GM18870 (cell line): ENCODE results near the gene PXDC1.
"Not testable (repeated sequence)": the region's sequence is repeated elsewhere in the genome, so short reads cannot be mapped to it uniquely, and the experiment has no call there.

ENCODE experiments used
- ATAC-seq: cut with Tn5 transposase; IDR thresholded peaks from one replicate; pipeline ENCODE4 v1.9.1; 2021; ENCODE audit warnings: moderate library complexity; ENCODE audit not compliant: unreplicated experiment

The PXDC1 gene

DNA sequence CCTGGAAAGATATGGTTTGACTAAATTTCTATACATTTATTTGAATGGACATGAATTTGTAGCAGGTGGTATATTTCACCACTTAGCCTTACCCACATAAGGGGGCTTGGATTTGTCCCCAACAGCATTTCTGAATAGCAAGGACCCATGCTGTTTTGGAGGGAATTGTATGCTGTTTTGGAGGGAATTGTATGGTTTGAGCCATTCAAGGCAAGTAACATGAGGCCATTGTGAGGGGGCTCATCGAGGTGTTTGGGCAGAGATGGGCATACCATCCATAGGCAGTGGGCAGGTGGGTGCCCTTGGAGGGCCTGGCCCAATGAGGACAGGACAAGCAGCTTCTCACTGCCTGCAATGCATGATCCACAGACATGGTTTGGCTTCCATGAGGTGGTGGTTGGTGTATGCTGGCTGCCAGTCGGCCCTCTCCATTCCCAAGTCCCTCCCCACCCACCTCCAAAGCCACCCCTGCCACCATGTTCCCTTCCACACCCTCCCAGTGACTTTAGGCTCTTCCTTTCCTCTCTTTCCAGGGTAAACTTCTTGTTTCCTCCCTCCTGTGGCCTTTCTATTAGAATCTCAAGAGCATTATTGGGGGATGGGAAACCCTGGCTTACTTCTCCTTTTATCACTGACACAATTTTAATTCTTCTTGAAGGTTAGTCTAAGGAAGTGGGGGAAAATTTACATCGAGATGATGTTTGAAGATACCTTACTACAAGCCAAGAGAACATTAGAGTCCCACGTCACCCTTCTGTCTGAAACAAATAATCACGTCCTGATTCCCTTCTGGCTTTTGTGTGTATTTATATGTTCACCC, 13.2 kb upstream of the PXDC1 start:
- no peak for ATAC-seq

DNA sequence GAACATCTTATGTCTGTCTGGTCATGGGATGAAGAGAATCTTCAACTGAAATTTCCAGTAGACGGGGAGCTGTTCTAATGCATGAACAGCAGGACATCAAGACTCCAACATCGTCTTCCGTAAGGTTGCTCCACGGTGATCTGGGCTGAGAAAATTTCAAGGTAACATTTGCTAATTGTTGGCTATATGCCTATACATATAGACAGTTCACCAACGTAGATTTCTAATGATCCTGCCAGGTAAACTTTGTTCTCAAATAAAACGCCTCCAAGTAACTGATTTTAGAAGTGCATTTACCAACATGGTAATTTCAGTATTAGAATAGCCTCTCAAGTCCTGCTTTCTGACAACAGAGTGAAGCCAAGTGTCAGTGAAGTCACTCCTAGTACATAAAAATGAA, 11.3 kb upstream of the PXDC1 start:
- no peak for ATAC-seq

DNA sequence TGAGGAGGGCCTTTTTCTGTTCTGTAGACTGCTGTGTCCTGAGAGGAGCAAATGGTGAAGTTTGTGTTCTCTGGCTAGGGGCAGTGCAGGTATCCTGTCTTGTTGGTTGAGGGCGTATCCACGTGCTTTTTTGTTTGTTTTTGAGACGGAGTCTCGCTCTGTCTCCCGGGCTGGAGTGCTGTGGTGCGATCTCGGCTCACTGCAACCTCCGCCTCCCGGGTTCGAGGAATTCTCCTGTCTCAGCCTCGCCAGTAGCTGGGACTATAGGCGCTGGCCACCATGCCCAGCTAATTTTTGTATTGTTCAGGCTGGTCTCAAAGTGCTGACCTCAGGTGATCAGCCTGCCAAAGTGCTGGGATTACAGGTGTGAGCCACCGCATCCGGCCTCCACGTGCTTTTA, 10.8 kb upstream of the PXDC1 start:
- no peak for ATAC-seq

DNA sequence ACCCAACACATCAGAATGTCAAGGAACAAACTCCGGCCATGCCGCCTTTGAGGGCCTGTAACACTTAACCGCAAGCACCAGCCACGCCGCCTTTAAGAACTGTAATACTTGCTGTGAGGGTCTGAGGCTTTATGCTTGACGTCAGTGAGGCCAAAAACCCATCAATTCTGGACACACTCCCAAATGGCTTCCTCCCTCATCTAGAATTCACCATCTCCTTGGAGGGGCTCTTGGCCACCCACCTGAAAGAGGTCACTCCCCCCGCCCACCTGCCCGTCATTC, 10.4 kb upstream of the PXDC1 start:
- ATAC-seq: no peak

DNA sequence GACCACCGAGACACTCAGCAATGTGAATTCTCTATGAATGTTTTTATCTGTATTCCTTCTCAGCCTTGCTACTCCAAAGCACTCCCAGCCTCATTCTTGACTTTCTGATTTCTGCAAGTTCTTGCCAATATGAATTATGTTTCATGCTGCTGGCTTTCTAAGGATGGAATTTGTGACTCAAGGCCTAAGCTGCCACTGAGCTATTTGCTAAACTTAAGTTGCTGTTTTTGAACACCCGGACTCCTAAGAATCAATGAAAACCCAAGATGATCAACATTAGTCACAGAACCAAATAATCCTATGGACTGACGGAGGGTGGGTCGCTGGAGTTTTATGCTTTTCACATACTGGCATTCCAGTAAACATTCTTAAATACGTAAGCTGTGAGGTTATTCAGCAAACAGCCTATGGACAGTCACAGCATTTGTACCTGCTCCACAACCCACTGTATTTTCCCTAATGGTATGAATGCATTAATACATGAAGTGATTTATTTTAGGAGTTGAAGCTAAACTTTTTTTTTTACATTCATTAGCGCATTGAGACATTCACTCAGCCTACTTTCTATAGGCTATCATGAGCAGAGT, 8.2 kb upstream of the PXDC1 start:
- ATAC-seq: no peak

DNA sequence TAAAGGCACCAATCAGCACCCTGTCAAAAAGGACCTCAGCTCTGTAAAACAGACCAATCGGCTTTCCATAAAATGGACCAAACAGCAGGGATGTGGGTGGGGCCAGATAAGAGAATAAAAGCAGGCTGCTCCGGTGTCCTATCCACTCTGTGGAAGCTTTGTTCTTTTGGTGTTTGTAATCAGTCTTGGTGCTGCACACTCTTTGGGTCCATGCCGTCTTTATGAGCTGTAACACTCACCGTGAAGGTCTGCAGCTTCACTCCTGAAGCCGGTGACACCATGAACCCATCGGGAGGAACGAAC, 7.3 kb upstream of the PXDC1 start:
- ATAC-seq: no peak

DNA sequence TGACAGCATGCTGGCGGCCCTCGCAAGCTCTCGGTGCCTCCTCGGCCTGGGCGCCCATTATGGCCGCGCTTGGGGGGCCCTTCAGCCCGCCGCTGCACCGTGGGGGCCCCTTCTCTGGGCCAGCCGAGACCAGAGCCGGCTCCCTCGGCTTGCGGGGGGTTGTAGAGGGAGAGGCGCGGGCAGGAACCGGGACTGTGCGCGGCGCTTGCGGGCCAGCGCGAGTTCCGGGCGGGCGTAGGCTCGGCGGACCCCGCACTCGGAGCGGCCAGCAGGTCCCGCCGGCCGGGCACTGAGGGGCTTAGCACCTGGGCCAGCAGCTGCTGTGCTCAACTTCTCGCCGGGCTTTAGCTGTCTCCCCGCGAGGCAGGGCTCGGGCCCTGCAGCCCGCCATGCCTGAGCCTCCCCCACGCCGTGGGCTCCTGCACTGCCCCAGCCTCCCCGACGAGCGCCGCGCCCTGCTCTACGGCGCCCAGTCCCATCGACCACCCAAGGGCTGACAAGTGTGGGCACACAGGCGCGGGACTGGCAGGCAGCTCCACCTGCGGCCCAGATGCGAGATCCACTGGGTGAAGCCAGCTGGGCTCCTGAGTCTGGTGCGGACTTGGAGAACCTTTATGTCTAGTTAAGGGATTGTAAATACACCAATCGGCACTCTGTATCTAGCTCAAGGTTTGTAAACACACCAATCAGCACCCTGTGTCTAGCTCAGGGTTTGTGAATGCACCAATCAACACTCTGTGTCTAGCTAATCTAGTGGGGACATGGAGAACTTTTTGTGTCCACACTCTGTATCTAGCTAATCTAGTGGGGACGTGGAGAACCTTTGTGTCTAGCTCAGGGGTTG, 6.7 kb upstream of the PXDC1 start:
- ATAC-seq: not testable (repeated sequence)

DNA sequence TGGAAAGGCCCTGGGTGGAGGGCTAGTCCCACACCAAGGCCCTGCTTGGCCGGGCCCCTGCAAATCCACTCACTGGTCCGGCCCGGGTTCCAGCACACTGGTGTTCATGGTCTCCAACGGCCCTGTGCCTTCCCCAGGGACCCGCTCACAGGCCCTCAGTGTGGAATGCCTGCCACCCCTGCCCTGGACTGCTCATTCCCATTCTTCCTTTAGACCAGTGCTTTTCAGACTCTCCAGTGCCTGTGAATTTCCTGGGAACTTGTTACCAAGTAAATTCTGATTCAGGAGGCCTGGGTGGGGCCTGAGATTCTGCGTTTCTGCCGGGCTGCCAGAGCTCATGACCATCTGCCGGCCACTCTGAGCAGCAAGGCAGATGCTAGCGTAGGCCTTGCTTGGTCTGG, 5.7 kb upstream of the PXDC1 start:
- no peak for ATAC-seq

DNA sequence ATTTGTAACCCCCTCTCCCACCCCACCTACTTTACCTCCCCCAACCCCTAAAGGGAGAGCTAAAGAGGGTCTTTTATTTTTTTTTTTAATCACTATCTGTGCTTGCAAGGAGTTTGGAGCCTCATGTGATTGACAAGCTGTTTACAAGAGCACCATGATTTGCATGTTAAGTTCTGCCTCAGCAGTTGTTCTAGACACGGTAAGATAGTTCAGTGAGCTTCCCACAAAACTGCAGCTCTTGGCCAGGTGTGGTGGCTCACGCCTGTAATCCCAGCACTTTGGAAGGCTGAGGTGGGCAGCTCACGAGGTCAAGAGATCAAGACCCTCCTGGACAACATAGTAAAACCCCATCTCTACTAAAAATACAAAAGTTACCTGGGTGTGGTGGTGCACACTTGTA, 5.0 kb upstream of the PXDC1 start:
- no peak for ATAC-seq

DNA sequence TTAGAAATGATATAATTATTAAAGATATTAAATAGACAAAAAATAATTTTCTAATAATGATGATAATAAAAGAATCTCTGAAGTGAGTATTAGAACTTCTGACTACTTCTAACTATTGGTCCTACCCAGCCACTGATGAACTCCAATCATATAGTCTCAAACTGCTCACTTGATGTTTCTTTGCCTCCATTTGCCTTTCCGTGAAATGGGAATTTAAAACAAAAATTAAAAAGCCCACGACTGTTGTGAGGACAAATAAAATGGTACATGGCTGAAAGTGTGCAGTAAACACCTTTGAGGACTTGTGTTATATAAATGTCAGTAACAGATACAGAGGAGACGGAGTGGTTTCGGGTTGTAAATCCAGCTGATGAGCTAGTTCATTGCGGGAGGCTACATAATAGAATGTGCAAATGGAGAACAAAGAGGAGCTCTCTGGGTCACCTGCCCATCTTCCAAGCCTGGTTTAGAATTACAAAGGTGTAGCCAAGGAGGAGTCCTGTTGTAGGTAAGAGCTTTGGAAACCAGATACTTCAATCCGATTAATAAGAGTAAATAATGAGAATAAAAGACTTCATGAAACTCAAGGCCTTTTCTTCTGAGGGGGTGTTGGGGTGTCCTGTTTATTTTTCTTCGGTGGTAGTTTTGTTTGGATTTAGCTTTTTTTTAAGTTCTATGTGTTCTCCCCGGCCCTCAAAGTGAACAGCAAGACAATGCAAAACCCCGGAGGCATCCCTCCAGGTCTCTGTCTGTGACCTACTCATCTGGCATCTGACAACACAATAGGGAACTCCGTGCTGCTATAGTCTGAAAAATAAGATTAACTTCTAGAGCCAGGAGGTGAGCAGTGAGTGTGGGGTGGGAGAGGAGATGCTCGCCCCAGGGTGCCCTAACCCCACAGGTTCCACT, 4.4 kb upstream of the PXDC1 start:
- ATAC-seq: no peak

DNA sequence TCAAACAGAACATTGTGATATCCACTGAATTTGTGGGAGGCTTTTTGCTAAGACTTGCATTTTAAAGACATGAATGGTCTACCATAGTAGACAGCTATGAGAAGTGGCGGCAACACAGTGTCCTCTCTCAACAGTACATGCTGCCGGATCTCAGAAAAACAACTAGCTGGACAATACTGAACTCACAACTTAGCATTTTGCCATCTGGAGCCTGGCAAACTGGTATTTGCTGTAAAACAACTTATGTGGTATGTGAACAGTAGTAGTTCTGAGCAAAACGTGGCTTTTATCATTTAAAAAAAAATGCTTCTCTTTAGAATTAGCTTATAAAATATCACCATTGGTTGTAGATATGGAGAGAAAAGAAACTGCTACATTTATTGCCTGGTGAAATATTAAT, 3.3 kb upstream of the PXDC1 start:
- no peak for ATAC-seq

DNA sequence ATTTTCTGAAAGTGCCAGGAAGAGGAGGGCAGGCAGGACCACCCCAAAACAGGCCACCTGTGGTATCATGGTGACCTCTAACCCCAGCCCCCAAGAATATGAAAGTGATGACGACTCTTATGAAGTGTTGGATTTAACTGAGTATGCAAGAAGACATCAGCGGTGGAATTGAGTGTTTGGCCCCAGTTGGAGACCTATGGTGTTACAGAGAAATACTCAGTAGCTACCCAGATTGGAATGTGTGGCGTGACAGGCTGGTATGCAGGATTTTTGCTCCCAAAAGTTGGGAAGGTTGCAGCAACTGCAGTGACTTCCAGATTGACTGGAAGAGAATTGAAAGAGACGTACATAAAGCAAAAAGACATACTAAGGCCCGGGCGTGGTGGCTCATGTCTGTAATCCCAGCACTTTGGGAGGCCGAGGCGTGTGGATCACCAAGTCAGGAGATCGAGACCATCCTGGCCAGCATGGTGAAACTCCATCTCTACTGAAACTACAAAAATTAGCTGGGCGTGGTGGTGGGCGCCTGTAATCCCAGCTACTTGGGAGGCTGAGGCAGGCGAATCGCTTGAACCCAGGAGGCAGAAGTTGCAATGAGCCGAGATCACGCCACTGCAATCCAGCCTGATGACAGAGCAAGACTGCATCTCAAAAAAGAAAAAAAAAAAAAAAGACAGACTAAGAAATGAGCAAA, 2.7 kb upstream of the PXDC1 start:
- ATAC-seq: not testable (repeated sequence)

DNA sequence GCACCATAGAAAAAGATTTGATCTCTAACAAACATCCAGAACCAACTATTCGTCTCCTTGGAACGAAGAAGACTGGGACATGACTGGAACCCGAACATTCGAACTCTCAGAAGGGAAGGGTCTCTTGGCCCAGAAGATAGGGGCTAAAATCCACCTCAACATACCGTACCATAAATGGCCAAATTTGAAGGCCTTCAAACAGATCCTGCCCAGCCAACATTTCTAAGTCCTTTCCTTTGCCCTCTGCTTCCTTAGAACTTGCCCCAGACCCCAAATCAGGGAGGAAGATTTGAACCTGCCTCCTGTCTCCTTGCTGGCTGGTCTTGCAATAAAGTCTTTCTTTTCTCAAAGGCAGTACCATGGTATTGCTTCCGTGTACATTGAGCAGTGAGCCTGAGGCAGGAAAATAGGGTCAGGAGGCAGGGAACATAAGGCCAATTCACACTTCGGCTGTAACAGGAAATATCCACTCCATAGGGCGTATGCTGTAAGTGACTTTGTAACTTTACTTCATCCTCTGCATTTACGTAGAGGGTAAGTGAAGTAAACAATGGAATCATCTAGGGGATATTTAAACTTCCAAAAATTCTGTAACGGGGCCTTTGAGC, 1.8 kb upstream of the PXDC1 start:
- ATAC-seq: no peak

DNA sequence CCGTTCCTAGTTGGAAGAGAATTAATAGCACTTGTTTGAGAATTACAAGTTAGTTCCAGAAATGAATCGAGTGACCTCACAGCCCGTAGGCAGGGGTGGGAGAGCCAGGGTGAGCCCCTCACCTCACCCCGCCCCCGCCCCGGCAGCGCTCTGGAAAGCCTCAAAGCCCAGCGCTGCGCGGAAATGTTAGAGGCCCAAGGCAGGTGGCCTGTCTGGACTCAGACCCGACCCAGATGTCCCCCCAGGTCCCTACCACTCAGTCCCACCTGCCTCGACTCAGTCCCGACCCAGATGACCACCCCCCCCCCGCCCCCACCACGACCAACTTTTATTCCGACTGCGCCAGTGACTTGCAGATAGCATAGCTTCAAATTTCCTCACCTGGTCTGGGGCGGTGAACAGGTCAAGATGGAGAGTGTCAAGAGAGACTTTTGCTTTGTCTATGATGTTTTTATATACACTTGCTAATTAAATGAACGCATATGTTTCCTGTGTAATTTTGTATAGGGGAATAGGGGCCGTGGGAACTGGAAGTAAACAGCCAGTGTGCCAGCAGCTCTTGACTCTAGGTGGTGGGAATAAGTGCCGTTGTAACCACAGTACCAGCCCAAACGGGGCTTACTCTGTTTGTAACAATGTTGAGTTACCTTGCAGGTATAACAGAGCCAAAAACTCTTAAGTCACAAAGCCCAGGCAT, 1.2 kb upstream of the PXDC1 start:
- ATAC-seq: no peak

DNA sequence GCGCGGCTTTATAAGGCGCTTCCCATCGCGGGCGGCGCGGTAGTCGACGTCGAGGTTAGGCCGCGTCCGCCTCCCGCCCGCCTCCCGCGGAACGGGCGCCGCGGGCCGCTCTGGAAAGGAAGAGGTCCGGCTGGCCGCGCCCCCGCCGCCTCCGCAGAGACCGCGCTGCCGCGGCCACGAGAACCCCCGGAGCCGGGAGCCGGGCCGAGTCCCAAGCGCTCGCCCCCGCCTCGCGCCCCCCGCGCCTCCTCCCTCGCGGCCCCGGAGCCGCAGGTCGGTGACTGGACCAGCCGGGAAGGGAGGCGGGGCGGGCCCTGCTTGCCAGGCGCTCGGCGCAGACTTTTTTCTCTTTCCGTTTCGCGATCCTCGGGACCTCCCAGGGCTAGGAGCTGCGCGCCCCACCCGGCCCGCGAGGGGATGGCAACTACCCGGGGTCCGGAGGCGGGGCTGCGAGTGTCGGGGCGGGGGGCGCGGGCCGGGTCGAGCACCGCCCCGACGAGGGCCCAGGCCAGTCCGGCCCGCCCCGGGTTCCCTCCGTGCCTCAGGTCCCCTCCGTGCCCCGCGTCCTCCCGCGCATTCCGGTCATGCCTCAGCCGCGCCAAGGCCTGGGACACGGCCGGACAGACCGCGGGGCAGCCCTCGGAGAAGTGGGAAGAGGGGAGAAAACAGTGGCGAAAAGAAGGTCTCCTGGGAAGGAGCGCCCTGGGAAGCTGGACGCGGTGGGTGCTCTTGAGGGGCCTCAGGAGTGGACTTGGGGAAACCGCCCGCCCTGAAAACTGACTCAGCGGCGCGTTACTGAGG, 417 bp upstream of the PXDC1 start:
- ATAC-seq: no peak

DNA sequence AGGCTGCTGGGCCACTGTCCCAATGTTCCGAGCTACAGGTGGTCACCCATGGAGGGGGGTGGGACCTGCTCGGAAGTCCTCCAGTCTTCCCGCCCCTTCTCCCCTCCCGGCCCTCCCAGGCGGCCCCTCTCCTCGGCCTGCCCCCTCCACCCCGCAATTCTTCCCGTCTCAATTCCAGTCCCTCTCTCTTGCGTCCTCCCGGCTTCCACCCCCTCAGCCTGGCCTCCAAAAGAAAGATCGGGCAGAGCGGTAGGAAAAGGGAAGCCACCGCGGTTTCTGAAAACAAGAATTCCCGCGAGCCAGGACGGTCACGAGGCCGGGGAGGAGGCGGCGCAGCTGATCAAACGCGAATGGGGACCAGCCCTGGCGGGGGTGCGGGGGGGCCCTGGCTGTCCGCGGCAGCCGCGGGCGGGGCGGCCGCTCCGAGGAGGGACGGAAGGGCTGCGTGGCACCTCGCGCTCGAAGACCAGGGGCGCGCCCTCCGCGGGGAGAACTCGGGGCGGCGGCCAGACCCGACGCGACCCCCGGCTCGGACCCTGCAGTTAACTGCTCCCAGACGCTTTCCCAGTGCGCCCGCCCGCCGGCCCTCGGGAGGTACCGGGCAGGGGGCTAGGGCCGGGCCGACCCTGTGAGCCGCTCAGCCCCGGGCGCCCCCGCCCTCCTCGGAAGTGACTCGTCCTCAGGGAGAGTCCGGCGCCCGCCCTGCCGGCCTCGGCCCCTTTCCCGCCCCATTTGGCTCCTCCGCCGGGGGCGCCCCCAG, 1.0 kb downstream of the PXDC1 start:
- ATAC-seq: no peak

DNA sequence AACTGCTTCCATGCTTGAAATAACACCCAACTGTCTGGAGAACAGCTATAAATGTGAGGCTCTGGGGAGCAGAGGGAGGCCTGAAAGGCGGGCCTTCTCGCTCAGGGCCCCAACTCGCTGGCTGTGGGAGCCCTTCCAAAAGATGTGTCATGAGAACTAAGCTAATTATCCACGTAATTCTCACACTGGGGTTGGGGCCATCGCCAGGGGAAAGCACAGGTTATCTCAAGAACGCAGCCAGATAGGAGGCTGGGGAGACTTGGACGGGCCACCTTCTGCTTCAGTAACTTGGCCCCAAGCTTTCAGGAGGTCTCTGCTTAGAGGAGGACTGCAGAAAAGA, 1.6 kb downstream of the PXDC1 start:
- ATAC-seq: no peak
